GM23338 (cell line): ENCODE results near the gene TPMT. TPM values are rescaled to one million over a fixed set of nuclear protein-coding genes. Genes with fewer than 3 reads are reported as not detected.

ENCODE experiments used
- ATAC-seq: fragments of 200-7000 bp; cut with Tn5 transposase; 3 replicates; pipeline ENCODE4 v1.9.1; 2020
- DNase-seq: peaks from one replicate; pipeline ENCODE4 v3.0.0-alpha.2; 2015; ENCODE audit warnings: low spot score
- H2AFZ ChIP-seq: fragments of 200-600 bp; sonication (generic); 2 replicates; pipeline ENCODE4 v1.8.0; 2016; ENCODE audit warnings: antibody characterized with exemption, mild to moderate bottlenecking, moderate library complexity
- H3F3A ChIP-seq: fragments of 200-600 bp; sonication (generic); replicated peaks from 2 replicates; pipeline ENCODE4 v1.8.0; 2017; ENCODE audit warnings: antibody characterized with exemption, mixed run types, low read depth
- H3K27ac ChIP-seq: fragments of 200-600 bp; sonication (generic); 2 replicates; pipeline ENCODE4 v1.6.1; 2016; ENCODE audit warnings: low read depth
- H3K27me3 ChIP-seq: fragments of 200-600 bp; sonication (generic); 2 replicates; pipeline ENCODE4 v1.8.0; 2016; ENCODE audit warnings: mild to moderate bottlenecking, mixed run types, moderate library complexity; ENCODE audit not compliant: insufficient read depth
- H3K36me3 ChIP-seq: fragments of 200-600 bp; sonication (generic); 2 replicates; pipeline ENCODE4 v1.8.0; 2016; ENCODE audit warnings: mild to moderate bottlenecking; ENCODE audit not compliant: insufficient read depth
- H3K4me1 ChIP-seq: fragments of 200-600 bp; sonication (generic); 2 replicates; pipeline ENCODE4 v1.8.0; 2016; ENCODE audit warnings: mild to moderate bottlenecking, moderate library complexity; ENCODE audit not compliant: insufficient read depth
- H3K4me2 ChIP-seq: fragments of 200-600 bp; sonication (generic); 2 replicates; pipeline ENCODE4 v1.7.1; 2017; ENCODE audit warnings: mixed run types
- H3K4me3 ChIP-seq: fragments of 200-600 bp; sonication (generic); 2 replicates; pipeline ENCODE4 v1.6.1; 2016; ENCODE audit warnings: mixed run types
- H3K79me2 ChIP-seq: fragments of 200-600 bp; sonication (generic); replicated peaks from 2 replicates; pipeline ENCODE4 v1.8.0; 2017; ENCODE audit warnings: mild to moderate bottlenecking; ENCODE audit not compliant: insufficient read depth
- H3K9me2 ChIP-seq: fragments of 200-600 bp; sonication (generic); 2 replicates; pipeline ENCODE4 v1.8.0; 2017; ENCODE audit not compliant: insufficient read depth
- H4K20me1 ChIP-seq: fragments of 200-600 bp; sonication (generic); replicated peaks from 2 replicates; pipeline ENCODE4 v1.8.0; 2017; ENCODE audit warnings: mild to moderate bottlenecking; ENCODE audit not compliant: insufficient read depth
- H3K27ac Mint-ChIP-seq: 2 replicates; pipeline ENCODE4 v1.8.0; 2020; ENCODE audit warnings: inconsistent platforms, mild to moderate bottlenecking, moderate library complexity, mixed read lengths
- H3K27me3 Mint-ChIP-seq: 3 replicates; pipeline ENCODE4 v1.8.0; 2022; ENCODE audit warnings: low read depth, mild to moderate bottlenecking, moderate library complexity, mixed read lengths, inconsistent platforms; ENCODE audit not compliant: insufficient read depth, poor library complexity
- H3K36me3 Mint-ChIP-seq: 3 replicates; pipeline ENCODE4 v1.8.0; 2021; ENCODE audit warnings: low read depth, mild to moderate bottlenecking, inconsistent platforms, moderate library complexity, mixed read lengths
- H3K4me1 Mint-ChIP-seq: 3 replicates; pipeline ENCODE4 v1.8.0; 2020; ENCODE audit warnings: mild to moderate bottlenecking, inconsistent platforms, mixed read lengths
- H3K4me3 Mint-ChIP-seq: 3 replicates; pipeline ENCODE4 v1.8.0; 2021; ENCODE audit warnings: moderate library complexity, mild to moderate bottlenecking, inconsistent platforms, mixed read lengths
- H3K9me3 Mint-ChIP-seq: 3 replicates; pipeline ENCODE4 v1.8.0; 2020; ENCODE audit warnings: moderate library complexity, mild to moderate bottlenecking, inconsistent platforms, mixed read lengths
- CTCF ChIP-seq, 2 experiments: fragments of 200-600 bp in 1 of 2; sonication (generic) in 1 of 2; conservative IDR thresholded peaks; 2 replicates each; pipeline versions ENCODE4 v1.5.1 to v1.6.1; 2016 to 2017; ENCODE audit warnings: antibody characterized with exemption in 2 of 2, low read depth in 2 of 2, mild to moderate bottlenecking in 2 of 2, moderate library complexity in 1 of 2
- ETS1 ChIP-seq: IDR thresholded peaks from 2 replicates; pipeline ENCODE4 v1.6.1; 2016; ENCODE audit warnings: antibody characterized with exemption
- EZH2 ChIP-seq: fragments of 200-600 bp; sonication (generic); IDR thresholded peaks from one replicate; pipeline ENCODE4 v1.8.0; 2017; ENCODE audit warnings: antibody characterized with exemption, mild to moderate bottlenecking, low read depth; ENCODE audit not compliant: unreplicated experiment
- EZH2phosphoT487 ChIP-seq: fragments of 200-600 bp; sonication (generic); IDR thresholded peaks from one replicate; pipeline ENCODE4 v1.8.1; 2018; ENCODE audit warnings: antibody characterized with exemption; ENCODE audit not compliant: unreplicated experiment
- JUNB ChIP-seq: IDR thresholded peaks from one replicate; pipeline ENCODE4 v1.6.1; 2016; ENCODE audit warnings: antibody characterized with exemption; ENCODE audit not compliant: unreplicated experiment
- NANOG ChIP-seq: IDR thresholded peaks from 2 replicates; pipeline ENCODE4 v1.6.1; 2016; ENCODE audit warnings: antibody characterized with exemption, borderline replicate concordance
- POLR2AphosphoS5 ChIP-seq: IDR thresholded peaks from 2 replicates; pipeline ENCODE4 v1.6.1; 2016; ENCODE audit warnings: antibody characterized with exemption, low read depth
- REST ChIP-seq: IDR thresholded peaks from one replicate; pipeline ENCODE4 v1.6.1; 2018; ENCODE audit warnings: antibody characterized with exemption; ENCODE audit not compliant: unreplicated experiment
- STAT1 ChIP-seq: IDR thresholded peaks from one replicate; pipeline ENCODE4 v1.6.1; 2016; ENCODE audit warnings: antibody characterized with exemption; ENCODE audit not compliant: unreplicated experiment
- ZNF114 ChIP-seq: fragments of 250-450 bp; sonication (Bioruptor Pico); IDR thresholded peaks from 2 replicates; pipeline ENCODE4 v1.5.0; 2020; ENCODE audit warnings: mild to moderate bottlenecking, moderate library complexity
- ZNF331 ChIP-seq: fragments of 250-450 bp; sonication (Bioruptor Pico); IDR thresholded peaks from 2 replicates; pipeline ENCODE4 v1.5.0; 2020; ENCODE audit warnings: low read depth, mild to moderate bottlenecking, moderate library complexity
- ZNF462 ChIP-seq: fragments of 250-450 bp; sonication (Bioruptor Pico); IDR thresholded peaks from 2 replicates; pipeline ENCODE4 v1.5.0; 2020; ENCODE audit warnings: mild to moderate bottlenecking, moderate library complexity
- polyA plus RNA-seq: library from polyadenylated mRNA; unstranded; fragments of >200 nt; fragmentation: Nextera tagmentation; extraction: Ambion mirVana; gene quantifications from 2 replicates; pipeline ENCODE4 v1.2.1, GENCODE V29; 2016
- total RNA-seq: library from RNA; depleted of rRNA; stranded (reverse); fragments of >200 nt; shearing (Covaris generic); gene quantifications from 2 replicates; pipeline ENCODE4 v1.2.3, GENCODE V29; 2014

Gene TPMT
- total and polyA plus RNA-seq, 2 experiments from 2014 or later: 19.5 to 21.6 TPM

- no peak for TF ChIP-seq ETS1
Measured at GRCh38 chr6:18136260-18136659, 18.6 kb downstream of the TPMT start (continued).

GRCh38 chr6:18135171-18135570 is 19.7 kb downstream of the TPMT start:
- H2AFZ ChIP-seq: no peak overlapping the region
- H3K27me3 Mint-ChIP-seq: no peaks in the 10 kb centered on the region
- H3K4me1 Mint-ChIP-seq: no peaks in the 10 kb centered on the region
- ATAC-seq (no peak), DNase-seq (no peak)
- H4K20me1 ChIP-seq: no peaks in the 10 kb centered on the region
- no peak overlapping the region for H3K4me3 ChIP-seq
- no peaks in the 10 kb centered on the region for H3K27me3 ChIP-seq
- H3K27ac Mint-ChIP-seq: no peak overlapping the region
- H3F3A ChIP-seq: no peaks in the 10 kb centered on the region
- no peaks in the 10 kb centered on the region for H3K9me2 ChIP-seq
- H3K79me2 ChIP-seq: no peaks in the 10 kb centered on the region
- H3K4me1 ChIP-seq: no peaks in the 10 kb centered on the region
- peaks cover 31% of the 10 kb centered on the region for H3K36me3 Mint-ChIP-seq
- H3K4me2 ChIP-seq: no peak overlapping the region
- H3K36me3 ChIP-seq: peaks cover 14% of the 10 kb centered on the region
- no peak overlapping the region for H3K4me3 Mint-ChIP-seq
- no peaks in the 10 kb centered on the region for H3K9me3 Mint-ChIP-seq
- H3K27ac ChIP-seq: no peak overlapping the region
- no peak for TF ChIP-seq ETS1
- no peak for TF ChIP-seq REST
- TF ChIP-seq ZNF331 (CRISPR knock-in tag): no peak
- no peak for TF ChIP-seq EZH2
- TF ChIP-seq CTCF (conservative IDR thresholded peaks at IDR 0.05; ENCODE audit: low read depth in 2 of 2): no peak
- no peak for TF ChIP-seq EZH2phosphoT487
- no peak for TF ChIP-seq POLR2AphosphoS5
- no peak for TF ChIP-seq STAT1
- no peak for TF ChIP-seq NANOG
- no peak for TF ChIP-seq ZNF462 (CRISPR knock-in tag)
- TF ChIP-seq ZNF114 (CRISPR knock-in tag): no peak
- no peak for TF ChIP-seq JUNB
